ENCODE measurements around the gene SMIM24.
"Not testable (repeated sequence)": the region's sequence is repeated elsewhere in the genome, so short reads cannot be mapped to it uniquely, and the experiment has no call there.

Gene SMIM24

DNA sequence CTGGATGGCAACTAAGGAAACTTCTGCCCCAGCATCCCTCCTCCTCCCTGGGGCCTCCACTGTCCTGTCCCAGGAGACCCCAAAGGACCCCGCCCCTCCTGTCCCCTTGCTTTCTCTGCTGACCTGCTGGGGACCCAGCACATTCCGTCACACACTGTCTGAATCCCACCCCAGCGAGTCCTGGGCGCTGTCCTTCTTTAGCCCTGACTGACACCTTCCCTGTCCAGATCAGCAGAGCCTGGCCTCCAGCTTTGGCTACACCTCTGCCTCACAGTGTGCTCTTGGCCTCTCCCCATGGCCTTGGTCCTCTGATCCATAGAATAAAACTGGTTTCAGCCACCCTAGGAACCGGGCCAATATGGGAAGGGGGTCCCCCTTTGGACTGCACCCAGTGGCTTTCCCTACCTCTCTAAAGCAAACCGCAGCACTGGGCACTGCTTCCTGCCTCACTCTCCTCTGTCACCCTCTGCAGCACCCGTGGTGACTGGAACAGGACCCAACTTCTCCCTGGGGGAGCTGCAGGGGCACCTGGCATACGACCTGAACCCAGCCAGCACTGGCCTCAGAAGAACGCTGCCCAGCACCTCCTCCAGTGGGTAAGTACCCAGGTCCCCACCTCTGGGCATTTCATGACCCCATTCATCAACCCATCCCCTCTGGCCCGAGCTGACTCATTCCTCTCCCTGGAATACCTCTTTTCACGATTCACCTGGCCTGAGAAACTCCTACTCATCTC, 46.4 kb downstream of the SMIM24 start:
- DNase-seq (ENCODE audit: low read depth), result no peak
- H3K4me3 ChIP-seq (replicated peaks; ENCODE audit: low read depth, low read length), result no peak overlapping the region
- TF ChIP-seq, protein P1, sequence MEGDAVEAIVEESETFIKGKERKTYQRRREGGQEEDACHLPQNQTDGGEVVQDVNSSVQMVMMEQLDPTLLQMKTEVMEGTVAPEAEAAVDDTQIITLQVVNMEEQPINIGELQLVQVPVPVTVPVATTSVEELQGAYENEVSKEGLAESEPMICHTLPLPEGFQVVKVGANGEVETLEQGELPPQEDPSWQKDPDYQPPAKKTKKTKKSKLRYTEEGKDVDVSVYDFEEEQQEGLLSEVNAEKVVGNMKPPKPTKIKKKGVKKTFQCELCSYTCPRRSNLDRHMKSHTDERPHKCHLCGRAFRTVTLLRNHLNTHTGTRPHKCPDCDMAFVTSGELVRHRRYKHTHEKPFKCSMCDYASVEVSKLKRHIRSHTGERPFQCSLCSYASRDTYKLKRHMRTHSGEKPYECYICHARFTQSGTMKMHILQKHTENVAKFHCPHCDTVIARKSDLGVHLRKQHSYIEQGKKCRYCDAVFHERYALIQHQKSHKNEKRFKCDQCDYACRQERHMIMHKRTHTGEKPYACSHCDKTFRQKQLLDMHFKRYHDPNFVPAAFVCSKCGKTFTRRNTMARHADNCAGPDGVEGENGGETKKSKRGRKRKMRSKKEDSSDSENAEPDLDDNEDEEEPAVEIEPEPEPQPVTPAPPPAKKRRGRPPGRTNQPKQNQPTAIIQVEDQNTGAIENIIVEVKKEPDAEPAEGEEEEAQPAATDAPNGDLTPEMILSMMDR (IDR thresholded peaks at IDR 0.05; ENCODE audit: low read length, missing control alignments), result no peak

DNA sequence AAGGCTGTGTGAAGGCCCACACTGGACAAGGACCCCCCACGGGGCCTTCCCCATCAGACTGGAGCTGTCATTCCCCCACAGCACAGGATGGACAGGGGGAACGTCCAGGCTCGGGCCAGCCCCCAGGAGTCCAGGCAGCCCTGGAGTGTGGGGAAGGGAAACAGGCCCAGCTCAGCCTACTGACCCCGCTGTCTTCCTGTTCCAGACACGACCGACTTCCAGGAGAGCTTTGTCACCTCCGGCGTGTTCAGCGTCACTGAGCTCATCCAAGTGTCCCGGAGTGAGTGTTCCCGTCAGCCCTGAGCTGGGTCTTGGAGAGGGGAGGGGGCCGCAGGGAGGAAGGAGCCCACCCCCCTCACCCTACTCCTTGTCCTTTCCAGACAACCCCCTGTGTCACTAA, 47.0 kb downstream of the SMIM24 start:
- DNase-seq (ENCODE audit: low read depth), result no peak
- TF ChIP-seq, protein P1 (IDR thresholded peaks at IDR 0.05; ENCODE audit: low read length, missing control alignments), result no peak
- H3K4me3 ChIP-seq (replicated peaks; ENCODE audit: low read depth, low read length), result no peak overlapping the region

DNA sequence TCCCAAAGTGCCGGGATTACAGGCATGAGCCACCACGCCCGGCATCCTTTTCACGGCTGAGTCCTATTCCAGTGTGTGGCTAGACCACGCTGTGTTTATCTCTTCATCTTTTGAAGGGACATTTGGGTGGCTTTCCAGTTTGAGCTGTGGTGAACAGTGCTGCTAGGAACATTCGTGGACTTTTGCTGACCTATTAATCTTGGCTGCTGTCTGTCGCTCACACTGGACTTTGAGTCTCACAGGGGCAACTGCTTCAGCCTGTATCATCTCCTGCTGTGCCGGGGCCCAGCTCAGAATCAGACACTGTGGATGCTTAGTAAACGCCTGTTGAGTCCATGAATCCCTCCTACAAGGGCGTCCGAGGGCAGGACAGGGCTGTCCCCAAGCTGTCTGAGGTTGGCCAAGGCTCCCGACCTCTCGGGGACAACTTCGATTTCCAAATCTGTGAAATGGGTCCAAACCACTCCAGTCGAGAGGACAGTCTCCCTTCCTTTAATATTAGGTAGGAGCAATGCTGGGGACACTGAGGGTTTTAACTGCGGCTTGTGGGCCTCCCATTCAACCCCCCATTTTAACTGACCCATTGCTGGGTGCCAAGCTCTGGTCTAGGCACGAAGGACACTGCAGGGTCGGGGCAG, 48.4 kb downstream of the SMIM24 start:
- TF ChIP-seq, protein P1 (IDR thresholded peaks at IDR 0.05; ENCODE audit: low read length, missing control alignments), result no peak
- no peak for DNase-seq (ENCODE audit: low read depth)
- H3K4me3 ChIP-seq (replicated peaks; ENCODE audit: low read depth, low read length), result no peak overlapping the region

DNA sequence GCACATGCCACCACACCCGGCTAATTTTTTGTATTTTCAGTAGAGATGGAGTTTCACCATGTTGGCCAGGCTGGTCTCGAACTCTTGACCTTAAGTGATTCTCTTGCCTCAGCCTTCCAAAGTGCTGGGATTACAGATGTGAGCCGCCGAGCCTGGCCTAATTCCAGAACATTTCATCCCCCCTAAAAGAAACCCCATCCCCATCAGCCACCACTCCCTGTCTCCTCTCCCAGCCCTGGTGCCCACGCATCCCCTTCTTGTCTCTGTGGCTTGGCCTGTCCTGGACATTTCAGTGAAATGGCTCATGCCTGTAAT, 50.0 kb downstream of the SMIM24 start:
- H3K4me3 ChIP-seq (replicated peaks; ENCODE audit: low read depth, low read length); DNase-seq (ENCODE audit: low read depth): not testable (repeated sequence)

DNA sequence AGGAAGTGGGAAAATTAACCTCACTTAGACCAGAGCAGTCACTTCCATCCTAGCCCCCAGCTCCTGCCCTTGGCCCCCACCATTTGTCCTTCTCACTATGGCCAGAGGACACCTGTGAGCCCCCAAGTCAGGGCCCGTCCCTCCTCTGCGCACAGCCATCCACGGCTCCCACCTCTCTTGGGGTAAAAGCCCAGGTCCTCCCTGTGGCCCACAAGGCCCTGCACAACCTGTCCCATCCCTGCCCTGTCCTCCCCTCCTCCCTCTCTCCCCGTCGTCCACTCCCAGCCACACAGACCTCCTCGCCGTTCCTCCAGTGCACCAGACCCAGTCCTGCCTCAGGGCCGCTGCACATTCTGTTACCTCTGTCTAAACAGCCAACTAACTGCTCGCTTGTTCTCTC, 53.9 kb downstream of the SMIM24 start:
- no peak for DNase-seq (ENCODE audit: low read depth)
- no peak overlapping the region for H3K4me3 ChIP-seq (replicated peaks; ENCODE audit: low read depth, low read length)
- TF ChIP-seq, protein P1 (IDR thresholded peaks at IDR 0.05; ENCODE audit: low read length, missing control alignments), result no peak

Data from fibroblast of pulmonary artery (primary cell).